MM.1S (cell line): ENCODE results near the gene ENPEP.
"Not testable (repeated sequence)": the region's sequence is repeated elsewhere in the genome, so short reads cannot be mapped to it uniquely, and the experiment has no call there.

Experiments
- DNase-seq: peaks from one replicate; pipeline ENCODE4 v3.0.0-alpha.2; 2015
- H2AFZ ChIP-seq: fragments of 300-600 bp; sonication (generic); 2 replicates; pipeline ENCODE4 v1.6.0; 2016; ENCODE audit warnings: antibody characterized with exemption, low read length
- H3F3A ChIP-seq: fragments of 300-600 bp; sonication (generic); 2 replicates; pipeline ENCODE4 v1.6.1; 2016; ENCODE audit warnings: mild to moderate bottlenecking, antibody characterized with exemption, low read length, moderate library complexity, mixed read lengths; ENCODE audit not compliant: insufficient read depth
- H3K27ac ChIP-seq: fragments of 300-600 bp; sonication (generic); 2 replicates; pipeline ENCODE4 v1.5.1; 2016; ENCODE audit warnings: mild to moderate bottlenecking, low read length
- H3K27me3 ChIP-seq: fragments of 300-600 bp; sonication (generic); replicated peaks from 2 replicates; pipeline ENCODE4 v1.6.0; 2016; ENCODE audit warnings: low read length; ENCODE audit not compliant: insufficient read depth
- H3K36me3 ChIP-seq: fragments of 300-600 bp; sonication (generic); replicated peaks from 2 replicates; pipeline ENCODE4 v1.6.1; 2016; ENCODE audit warnings: mild to moderate bottlenecking, low read length, mixed read lengths; ENCODE audit not compliant: insufficient read depth
- H3K4me1 ChIP-seq: fragments of 300-600 bp; sonication (generic); 2 replicates; pipeline ENCODE4 v1.6.1; 2016; ENCODE audit warnings: low read length, mixed read lengths
- H3K4me2 ChIP-seq: fragments of 300-600 bp; sonication (generic); 2 replicates; pipeline ENCODE4 v1.6.0; 2016; ENCODE audit warnings: low read depth, low read length
- H3K4me3 ChIP-seq: fragments of 300-600 bp; sonication (generic); 2 replicates; pipeline ENCODE4 v1.5.1; 2016; ENCODE audit warnings: low read length, mixed read lengths
- H3K79me2 ChIP-seq: fragments of 300-600 bp; sonication (generic); 2 replicates; pipeline ENCODE4 v1.6.1; 2016; ENCODE audit warnings: mixed run types, low read length, mixed read lengths
- H3K9ac ChIP-seq: fragments of 300-600 bp; sonication (generic); 2 replicates; pipeline ENCODE4 v1.6.1; 2016; ENCODE audit warnings: low read length, mixed read lengths
- H3K9me2 ChIP-seq: fragments of 300-600 bp; sonication (generic); replicated peaks from 2 replicates; pipeline ENCODE4 v1.6.1; 2016; ENCODE audit warnings: mild to moderate bottlenecking, low read length, mixed read lengths; ENCODE audit not compliant: insufficient read depth
- H3K9me3 ChIP-seq: fragments of 300-600 bp; sonication (generic); replicated peaks from 2 replicates; pipeline ENCODE4 v1.6.1; 2016; ENCODE audit warnings: mild to moderate bottlenecking, low read length, mixed read lengths; ENCODE audit not compliant: insufficient read depth
- H4K20me1 ChIP-seq: fragments of 300-600 bp; sonication (generic); 2 replicates; pipeline ENCODE4 v1.6.1; 2016; ENCODE audit warnings: mild to moderate bottlenecking, low read length, moderate library complexity, mixed read lengths; ENCODE audit not compliant: insufficient read depth
- CTCF ChIP-seq: fragments of 300-600 bp; sonication (generic); IDR thresholded peaks from 2 replicates; pipeline ENCODE4 v1.5.1; 2016; ENCODE audit warnings: antibody characterized with exemption, low read length, mixed read lengths
- EZH2 ChIP-seq: fragments of 300-600 bp; sonication (generic); optimal IDR thresholded peaks from 2 replicates; pipeline ENCODE3; 2017; ENCODE audit warnings: low read depth, mild to moderate bottlenecking, antibody characterized with exemption, low read length, mixed read lengths
- EZH2phosphoT487 ChIP-seq: fragments of 300-600 bp; sonication (generic); IDR thresholded peaks from 2 replicates; pipeline ENCODE4 v1.6.1; 2018; ENCODE audit warnings: antibody characterized with exemption, low read length

ENPEP gene

DNA sequence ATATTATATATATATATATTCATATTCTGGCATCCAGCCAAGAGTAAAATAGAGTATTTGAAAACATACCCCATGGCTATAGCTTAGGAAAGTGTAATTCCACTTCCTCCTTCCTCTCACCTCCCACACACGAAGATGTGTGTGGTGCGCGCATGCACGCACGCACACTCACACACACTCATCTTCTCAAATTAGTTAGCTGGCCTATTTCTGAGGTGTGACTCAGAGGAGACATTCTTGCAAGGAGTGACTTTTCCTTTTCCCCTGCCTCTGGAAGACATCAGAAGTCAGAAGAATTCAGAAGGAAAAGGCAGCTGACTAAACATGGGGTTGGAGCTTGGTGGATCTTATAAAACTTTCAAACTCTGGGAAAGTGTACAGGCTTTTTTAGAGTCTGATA is 8.8 kb downstream of the ENPEP start:
- Histone ChIP-seq H3K9me2 (no peaks in the 10 kb centered on the region), H3K4me3 (no peak overlapping the region), H3K4me1 (peaks cover 27% of the 10 kb centered on the region), H3F3A (0 out of 2 replicates have a peak, but pooled peaks cover 4% of the 10 kb centered on the region), H3K27ac (no peak overlapping the region), H3K79me2 (no peaks in the 10 kb centered on the region), H3K36me3 (no peaks in the 10 kb centered on the region), H3K9me3 (no peaks in the 10 kb centered on the region), H2AFZ (no peak overlapping the region), H3K9ac (no peak overlapping the region), H4K20me1 (no peaks in the 10 kb centered on the region), H3K4me2 (no peak overlapping the region), H3K27me3 (no peaks in the 10 kb centered on the region)
- TF ChIP-seq CTCF (no peak), EZH2phosphoT487 (no peak), EZH2 (no peak)
- no peak for DNase-seq

DNA sequence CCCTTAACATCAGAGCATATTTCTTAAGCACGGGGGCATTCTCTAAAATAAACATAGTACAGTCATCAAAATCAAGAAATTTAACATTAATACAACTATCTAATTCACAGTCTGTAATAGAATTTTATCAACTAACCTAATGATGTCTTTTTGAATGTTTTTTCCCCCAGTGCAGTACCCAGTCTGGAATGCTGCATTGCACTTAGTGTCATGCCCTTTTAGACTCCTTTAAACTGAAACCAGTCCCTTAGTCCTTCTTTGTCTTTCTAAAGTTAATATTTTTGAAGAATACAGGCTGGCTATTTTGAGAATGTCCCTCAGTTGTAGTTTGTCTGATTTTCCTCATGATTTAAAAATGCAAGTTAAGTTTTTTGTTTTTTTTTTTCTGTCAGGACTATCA is 9.5 kb downstream of the ENPEP start:
- no peak overlapping the region for H3K9ac ChIP-seq
- H3K4me1 ChIP-seq = peaks cover 27% of the 10 kb centered on the region
- no peak overlapping the region for H2AFZ ChIP-seq
- H4K20me1 ChIP-seq = no peaks in the 10 kb centered on the region
- TF ChIP-seq EZH2 (no peak), EZH2phosphoT487 (no peak), CTCF (no peak)
- no peaks in the 10 kb centered on the region for H3K79me2 ChIP-seq
- no peaks in the 10 kb centered on the region for H3K9me2 ChIP-seq
- H3K27me3 ChIP-seq = no peaks in the 10 kb centered on the region
- no peak overlapping the region for H3K27ac ChIP-seq
- H3F3A ChIP-seq = 0 out of 2 replicates have a peak, but pooled peaks cover 4% of the 10 kb centered on the region
- no peaks in the 10 kb centered on the region for H3K36me3 ChIP-seq
- no peak overlapping the region for H3K4me3 ChIP-seq
- no peak for DNase-seq
- H3K4me2 ChIP-seq = no peak overlapping the region
- no peaks in the 10 kb centered on the region for H3K9me3 ChIP-seq

GRCh38 chr4:110486256-110486655 is 10.3 kb downstream of the ENPEP start:
- H3K4me3 ChIP-seq = no peak overlapping the region
- H3K79me2 ChIP-seq = no peaks in the 10 kb centered on the region
- no peaks in the 10 kb centered on the region for H3K9me2 ChIP-seq
- no peak for DNase-seq
- H3K9me3 ChIP-seq = no peaks in the 10 kb centered on the region
- peaks cover 27% of the 10 kb centered on the region for H3K4me1 ChIP-seq
- TF ChIP-seq EZH2 = no peak
- TF ChIP-seq CTCF = no peak
- TF ChIP-seq EZH2phosphoT487 = no peak
- H3K27ac ChIP-seq = no peak overlapping the region
- H3K4me2 ChIP-seq = no peak overlapping the region
- no peaks in the 10 kb centered on the region for H3K36me3 ChIP-seq
- no peak overlapping the region for H3K9ac ChIP-seq
- no peaks in the 10 kb centered on the region for H3K27me3 ChIP-seq
- 0 out of 2 replicates have a peak, but pooled peaks cover 4% of the 10 kb centered on the region for H3F3A ChIP-seq
- no peak overlapping the region for H2AFZ ChIP-seq
- H4K20me1 ChIP-seq = no peaks in the 10 kb centered on the region

DNA sequence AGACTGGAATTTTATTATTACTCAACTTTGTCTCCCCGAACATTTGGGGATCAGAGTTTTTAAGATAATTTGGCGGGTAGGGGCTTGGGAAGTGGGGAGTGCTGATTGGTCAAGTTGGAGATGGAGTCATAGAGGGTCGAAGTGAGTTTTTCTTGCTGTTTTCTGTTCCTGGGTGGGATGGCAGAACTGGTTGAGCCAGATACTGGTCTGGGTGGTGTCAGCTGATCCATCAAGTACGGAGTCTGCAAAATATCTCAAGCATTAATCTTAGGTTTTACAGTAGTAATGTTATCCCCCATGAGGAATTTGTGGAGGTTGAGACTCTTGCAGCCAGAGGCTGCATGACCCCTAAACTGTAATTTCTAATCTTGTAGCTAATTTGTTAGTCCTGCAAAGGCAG is 10.9 kb downstream of the ENPEP start:
- H3K79me2 ChIP-seq, H3K9me2 ChIP-seq, H3K27me3 ChIP-seq, H3F3A ChIP-seq, H4K20me1 ChIP-seq, DNase-seq, H2AFZ ChIP-seq, H3K4me3 ChIP-seq, H3K9me3 ChIP-seq, H3K36me3 ChIP-seq, H3K9ac ChIP-seq, H3K27ac ChIP-seq, H3K4me2 ChIP-seq: not testable (repeated sequence)
- H3K4me1 ChIP-seq = peaks cover 27% of the 10 kb centered on the region
